Activated B cell treated with CpG ODN at 0.5 μM for 24 hours (primary cell): ENCODE measurements around the gene SCAMP1. TPM values are rescaled to one million over a fixed set of nuclear protein-coding genes. Genes with fewer than 3 reads are reported as not detected.
"Not testable (repeated sequence)": the region's sequence is repeated elsewhere in the genome, so short reads cannot be mapped to it uniquely, and the experiment has no call there.

ENCODE experiments used
- ATAC-seq: fragments of 200-7000 bp; cut with Tn5 transposase; one replicate; pipeline ENCODE4 v1.10.0; 2021; ENCODE audit warnings: low read depth, mild to moderate bottlenecking, moderate library complexity
- CTCF ChIA-PET: fragments of 350-600 bp; sonication (Branson Sonifier 250); formaldehyde crosslinking; loops from one replicate; lab custom pipeline; 2021; ENCODE audit warnings: antibody characterized with exemption; lab: Charles Lee
- POLR2A ChIA-PET: fragments of 350-600 bp; sonication (Branson Sonifier 250); formaldehyde crosslinking; loops from one replicate; lab custom pipeline; 2021; ENCODE audit warnings: antibody characterized with exemption; lab: Charles Lee
- DNase-seq: peaks from one replicate; pipeline ENCODE4 v3.0.0; 2022
- H3K27ac Mint-ChIP-seq: one replicate; pipeline ENCODE4 v1.8.0; 2020; ENCODE audit warnings: mixed read lengths
- H3K27me3 Mint-ChIP-seq: one replicate; pipeline ENCODE4 v1.8.0; 2021; ENCODE audit warnings: mixed read lengths
- H3K36me3 Mint-ChIP-seq: one replicate; pipeline ENCODE4 v1.8.0; 2021; ENCODE audit warnings: low read depth, mixed read lengths
- H3K4me1 Mint-ChIP-seq: one replicate; pipeline ENCODE4 v1.8.0; 2021; ENCODE audit warnings: mixed read lengths
- H3K4me3 Mint-ChIP-seq: one replicate; pipeline ENCODE4 v1.8.0; 2020; ENCODE audit warnings: mild to moderate bottlenecking, mixed read lengths
- H3K9me3 Mint-ChIP-seq: one replicate; pipeline ENCODE4 v1.8.0; 2020; ENCODE audit warnings: mixed read lengths
- intact Hi-C: fragments of 100-400 bp; cut with micrococcal nuclease; formaldehyde crosslinking; loops from one replicate; pipeline ENCODE4 v1.15.1; 2024
- total RNA-seq: library from RNA; stranded (reverse); gene quantifications from 2 replicates; pipeline ENCODE4 v1.2.3, GENCODE V29; 2022
- TF ChIP-seq, protein P1 (sequence below): fragments of 200-600 bp; IDR thresholded peaks from one replicate; pipeline ENCODE4 v1.8.0; 2022; ENCODE audit warnings: antibody characterized with exemption, mild to moderate bottlenecking

Gene SCAMP1
- total RNA-seq, 1 donor from 2014 or later, result 9.6 TPM

DNA sequence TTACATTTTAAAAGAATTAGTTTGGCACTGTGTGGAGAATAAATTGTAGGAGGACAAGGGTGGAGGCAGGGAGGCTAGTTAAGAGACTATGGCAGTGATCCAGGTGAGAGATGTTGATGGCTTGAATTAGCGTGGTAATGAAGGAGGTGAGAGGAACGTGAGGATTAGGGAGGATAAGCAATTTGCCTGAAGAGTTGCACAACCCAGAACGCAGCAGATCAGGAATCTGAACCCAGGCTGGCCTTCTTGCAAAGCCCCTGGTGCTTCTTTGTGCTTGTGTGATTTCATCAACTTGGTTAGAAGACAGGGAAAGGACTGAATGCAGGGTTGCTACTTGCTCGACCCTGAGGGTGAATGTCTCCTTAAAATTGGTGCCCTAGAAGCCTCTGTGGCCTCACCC, 6.9 kb upstream of the SCAMP1 start:
- Mint-ChIP-seq H3K36me3 (no peaks in the 10 kb centered on the region), H3K4me1 (no peaks in the 10 kb centered on the region), H3K4me3 (no peak overlapping the region), H3K9me3 (no peaks in the 10 kb centered on the region), H3K27ac (no peak overlapping the region), H3K27me3 (no peaks in the 10 kb centered on the region)
- POLR2A ChIA-PET, result no interaction called here
- TF ChIP-seq, protein P1, sequence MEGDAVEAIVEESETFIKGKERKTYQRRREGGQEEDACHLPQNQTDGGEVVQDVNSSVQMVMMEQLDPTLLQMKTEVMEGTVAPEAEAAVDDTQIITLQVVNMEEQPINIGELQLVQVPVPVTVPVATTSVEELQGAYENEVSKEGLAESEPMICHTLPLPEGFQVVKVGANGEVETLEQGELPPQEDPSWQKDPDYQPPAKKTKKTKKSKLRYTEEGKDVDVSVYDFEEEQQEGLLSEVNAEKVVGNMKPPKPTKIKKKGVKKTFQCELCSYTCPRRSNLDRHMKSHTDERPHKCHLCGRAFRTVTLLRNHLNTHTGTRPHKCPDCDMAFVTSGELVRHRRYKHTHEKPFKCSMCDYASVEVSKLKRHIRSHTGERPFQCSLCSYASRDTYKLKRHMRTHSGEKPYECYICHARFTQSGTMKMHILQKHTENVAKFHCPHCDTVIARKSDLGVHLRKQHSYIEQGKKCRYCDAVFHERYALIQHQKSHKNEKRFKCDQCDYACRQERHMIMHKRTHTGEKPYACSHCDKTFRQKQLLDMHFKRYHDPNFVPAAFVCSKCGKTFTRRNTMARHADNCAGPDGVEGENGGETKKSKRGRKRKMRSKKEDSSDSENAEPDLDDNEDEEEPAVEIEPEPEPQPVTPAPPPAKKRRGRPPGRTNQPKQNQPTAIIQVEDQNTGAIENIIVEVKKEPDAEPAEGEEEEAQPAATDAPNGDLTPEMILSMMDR, result no peak
- DNase-seq, result no peak
- no peak for ATAC-seq
- intact Hi-C loops, result no loop called here
- CTCF ChIA-PET, result no interaction called here

DNA sequence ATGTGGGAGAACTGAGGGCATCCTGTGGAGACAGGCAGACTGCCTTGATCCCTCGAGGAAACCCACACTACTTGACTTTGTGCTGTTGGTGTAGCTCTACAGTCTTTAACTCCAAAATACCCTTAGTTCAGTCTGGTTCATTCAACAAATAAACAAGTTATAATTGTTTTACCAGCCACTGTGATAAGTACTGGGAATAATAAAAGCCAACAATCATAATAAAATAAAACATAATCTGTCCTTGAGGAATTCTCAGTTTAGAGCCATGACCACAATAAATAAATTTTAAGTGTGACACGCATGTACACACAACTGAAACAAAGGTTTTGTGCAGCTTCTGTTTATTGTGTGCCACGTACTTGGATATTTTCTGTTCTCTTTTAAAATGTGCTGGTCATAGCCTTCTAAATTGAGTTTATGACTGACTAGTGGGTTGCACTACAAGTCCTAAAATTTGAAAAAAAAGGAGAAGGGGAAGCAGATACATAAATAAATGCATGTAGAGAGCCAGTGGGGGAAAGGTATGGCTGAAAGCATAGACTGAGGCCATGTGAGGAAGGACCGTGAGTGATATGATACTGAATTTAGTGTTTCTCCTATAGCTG, 6.2 kb upstream of the SCAMP1 start:
- H3K27ac Mint-ChIP-seq, result no peak overlapping the region
- no peak overlapping the region for H3K4me3 Mint-ChIP-seq
- CTCF ChIA-PET, result no interaction called here
- H3K27me3 Mint-ChIP-seq, result no peaks in the 10 kb centered on the region
- peaks cover 6% of the 10 kb centered on the region for H3K4me1 Mint-ChIP-seq
- H3K36me3 Mint-ChIP-seq, result no peaks in the 10 kb centered on the region
- TF ChIP-seq, protein P1, result no peak
- POLR2A ChIA-PET, result no interaction called here
- no peaks in the 10 kb centered on the region for H3K9me3 Mint-ChIP-seq
- no peak for DNase-seq
- intact Hi-C loops, result no loop called here
- ATAC-seq, result no peak

DNA sequence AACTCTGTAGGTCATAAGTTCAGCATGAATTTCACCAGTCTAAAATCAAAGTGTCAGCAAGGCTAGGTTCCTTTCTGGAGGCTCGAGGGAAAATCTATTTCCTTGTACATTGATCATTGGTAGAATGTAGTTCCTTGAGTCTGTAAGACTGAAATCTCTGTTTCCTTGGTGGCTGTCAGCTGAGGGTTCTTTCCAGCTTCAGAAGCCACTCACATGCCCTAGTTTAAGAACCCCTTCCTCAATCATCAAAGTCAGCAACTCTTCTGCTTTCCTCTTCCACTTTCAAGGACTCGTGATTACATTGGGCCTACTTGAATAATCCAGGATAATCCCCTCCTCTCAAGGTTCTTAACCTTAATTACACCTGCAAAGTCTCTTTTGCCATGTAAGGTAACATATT, 4.9 kb upstream of the SCAMP1 start:
- H3K9me3 Mint-ChIP-seq, result no peaks in the 10 kb centered on the region
- intact Hi-C loops, result no loop called here
- H3K4me1 Mint-ChIP-seq, result peaks cover 15% of the 10 kb centered on the region
- ChIA-PET CTCF (no interaction called here), POLR2A (no interaction called here)
- no peak for ATAC-seq
- no peak overlapping the region for H3K4me3 Mint-ChIP-seq
- TF ChIP-seq, protein P1, result no peak
- no peak overlapping the region for H3K27ac Mint-ChIP-seq
- peaks cover 4% of the 10 kb centered on the region for H3K36me3 Mint-ChIP-seq
- no peak for DNase-seq
- H3K27me3 Mint-ChIP-seq, result no peaks in the 10 kb centered on the region

DNA sequence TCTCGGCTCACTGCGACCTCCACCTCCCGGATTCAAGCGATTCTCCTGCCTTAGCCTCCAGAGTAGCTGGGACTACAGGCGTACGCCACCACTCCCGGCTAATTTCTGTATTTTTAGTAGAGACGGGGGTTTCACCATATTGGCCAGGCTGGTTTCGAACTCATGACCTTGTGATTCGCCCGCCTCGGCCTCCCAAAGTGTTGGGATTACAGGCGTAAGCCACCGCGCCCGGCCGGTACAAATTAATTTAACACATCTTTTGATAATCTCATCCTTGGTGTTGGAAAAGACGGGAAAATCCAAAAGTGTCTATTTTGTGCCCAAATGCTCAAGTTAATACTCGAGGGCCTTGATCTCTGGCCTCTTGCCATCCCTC, 974 bp upstream of the SCAMP1 start:
- H3K36me3 Mint-ChIP-seq, H3K27me3 Mint-ChIP-seq, H3K9me3 Mint-ChIP-seq, intact Hi-C loops, ATAC-seq, DNase-seq: not testable (repeated sequence)
- H3K27ac Mint-ChIP-seq, result peak overlapping the region; percentile 96
- peaks cover 33% of the 10 kb centered on the region for H3K4me1 Mint-ChIP-seq
- H3K4me3 Mint-ChIP-seq, result peak overlapping the region; percentile 95
- CTCF ChIA-PET, result interaction anchor here (1.2 to 2.0 kb wide), 3 partner anchors 59 to 68 kb away, joined by 5 to 27 read pairs (median 8); partner anchors contain the start of gene AP3B1
- POLR2A ChIA-PET, result interaction anchor here (1.2 to 5.5 kb wide), 5 partner anchors 13 to 1622 kb away, joined by 3 to 167 read pairs (median 5); partner anchors contain the start of genes AP3B1 and ARSB

DNA sequence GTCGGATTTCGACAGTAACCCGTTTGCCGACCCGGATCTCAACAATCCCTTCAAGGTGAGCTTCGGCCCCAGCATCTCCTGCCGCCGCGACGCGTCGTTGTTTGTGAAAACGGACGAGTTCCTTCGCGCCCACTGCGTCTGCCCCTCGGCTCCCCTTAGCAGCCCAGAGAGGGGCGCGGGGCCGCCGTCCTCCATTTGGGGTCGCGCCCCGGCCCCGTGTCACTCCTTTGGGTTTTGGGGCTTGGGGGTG, 182 bp downstream of the SCAMP1 start:
- peak overlapping the region; percentile 95 for H3K4me3 Mint-ChIP-seq
- TF ChIP-seq, protein P1, result no peak
- DNase-seq, result no peak
- intact Hi-C loops, result loop anchor here (1.0 to 5.0 kb wide), 8 partner anchors 66 to 1154 kb away; partner anchors contain the start of genes AP3B1, HOMER1, TBCA and WDR41
- peak overlapping the region; percentile 92 for H3K27ac Mint-ChIP-seq
- no peaks in the 10 kb centered on the region for H3K27me3 Mint-ChIP-seq
- H3K9me3 Mint-ChIP-seq, result no peaks in the 10 kb centered on the region
- H3K4me1 Mint-ChIP-seq, result peaks cover 33% of the 10 kb centered on the region
- ChIA-PET POLR2A (interaction anchor here (0.8 to 5.5 kb wide), 11 partner anchors 12 to 1620 kb away, joined by 3 to 167 read pairs (median 4); partner anchors contain the start of genes AGGF1, AP3B1 and ARSB), CTCF (interaction anchor here (1.0 to 2.0 kb wide), 5 partner anchors 60 to 624 kb away, joined by 3 to 27 read pairs (median 5); partner anchors contain the start of gene AP3B1)
- peaks cover 5% of the 10 kb centered on the region for H3K36me3 Mint-ChIP-seq
- ATAC-seq, result no peak
